Measurements from ENCODE around the gene C11orf68.

DNA sequence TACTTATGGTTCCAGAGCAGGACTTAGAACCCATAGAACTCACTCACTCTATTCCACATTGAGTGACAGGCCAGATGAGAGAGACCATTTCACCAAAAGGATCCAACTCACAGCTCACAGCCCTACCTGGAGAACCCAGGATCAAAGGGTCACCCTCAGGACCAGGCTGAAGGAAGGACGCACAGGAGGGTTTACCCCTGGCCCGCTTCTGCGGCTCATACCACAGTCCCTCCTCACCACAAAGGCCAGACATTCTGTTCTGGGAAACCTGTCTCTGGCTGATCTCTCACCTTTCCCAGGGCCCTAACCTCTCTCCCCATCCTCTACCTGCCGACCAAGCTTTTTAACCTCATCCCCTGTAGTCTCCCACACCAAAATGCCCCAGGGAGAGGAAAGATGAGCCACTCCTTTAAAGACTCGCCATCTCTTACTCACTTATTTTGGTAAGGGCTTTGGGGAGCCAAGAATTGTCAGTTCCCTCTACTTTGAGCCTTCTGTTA, 23.3 kb downstream of the C11orf68 start:
- TF ChIP-seq, protein P1, sequence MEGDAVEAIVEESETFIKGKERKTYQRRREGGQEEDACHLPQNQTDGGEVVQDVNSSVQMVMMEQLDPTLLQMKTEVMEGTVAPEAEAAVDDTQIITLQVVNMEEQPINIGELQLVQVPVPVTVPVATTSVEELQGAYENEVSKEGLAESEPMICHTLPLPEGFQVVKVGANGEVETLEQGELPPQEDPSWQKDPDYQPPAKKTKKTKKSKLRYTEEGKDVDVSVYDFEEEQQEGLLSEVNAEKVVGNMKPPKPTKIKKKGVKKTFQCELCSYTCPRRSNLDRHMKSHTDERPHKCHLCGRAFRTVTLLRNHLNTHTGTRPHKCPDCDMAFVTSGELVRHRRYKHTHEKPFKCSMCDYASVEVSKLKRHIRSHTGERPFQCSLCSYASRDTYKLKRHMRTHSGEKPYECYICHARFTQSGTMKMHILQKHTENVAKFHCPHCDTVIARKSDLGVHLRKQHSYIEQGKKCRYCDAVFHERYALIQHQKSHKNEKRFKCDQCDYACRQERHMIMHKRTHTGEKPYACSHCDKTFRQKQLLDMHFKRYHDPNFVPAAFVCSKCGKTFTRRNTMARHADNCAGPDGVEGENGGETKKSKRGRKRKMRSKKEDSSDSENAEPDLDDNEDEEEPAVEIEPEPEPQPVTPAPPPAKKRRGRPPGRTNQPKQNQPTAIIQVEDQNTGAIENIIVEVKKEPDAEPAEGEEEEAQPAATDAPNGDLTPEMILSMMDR (IDR thresholded peaks at IDR 0.05 in 2 of 3, conservative IDR thresholded peaks at IDR 0.05 in 1 of 3; ENCODE audit: control insufficient read depth in 2 of 3, extremely low read depth in 1 of 3, insufficient read depth in 1 of 3, low read depth in 3 of 3, low read length in 3 of 3): no peak
- no peak for TF ChIP-seq YY1 (IDR thresholded peaks at IDR 0.05; ENCODE audit: low read depth, low read length)
- no peak for TF ChIP-seq POLR2A (IDR thresholded peaks at IDR 0.05; ENCODE audit: low read depth, low read length)

Measured in GM12878 (cell line).